GM23338 (cell line): ENCODE data around the gene USP7. TPM values are rescaled to one million over a fixed set of nuclear protein-coding genes. Genes with fewer than 3 reads are reported as not detected.

Experiments
- ATAC-seq: fragments of 200-7000 bp; cut with Tn5 transposase; 3 replicates; pipeline ENCODE4 v1.9.1; 2020
- DNase-seq: peaks from one replicate; pipeline ENCODE4 v3.0.0-alpha.2; 2015; ENCODE audit warnings: low spot score
- H2AFZ ChIP-seq: fragments of 200-600 bp; sonication (generic); 2 replicates; pipeline ENCODE4 v1.8.0; 2016; ENCODE audit warnings: antibody characterized with exemption, mild to moderate bottlenecking, moderate library complexity
- H3F3A ChIP-seq: fragments of 200-600 bp; sonication (generic); replicated peaks from 2 replicates; pipeline ENCODE4 v1.8.0; 2017; ENCODE audit warnings: antibody characterized with exemption, mixed run types, low read depth
- H3K27ac ChIP-seq: fragments of 200-600 bp; sonication (generic); 2 replicates; pipeline ENCODE4 v1.6.1; 2016; ENCODE audit warnings: low read depth
- H3K27me3 ChIP-seq: fragments of 200-600 bp; sonication (generic); 2 replicates; pipeline ENCODE4 v1.8.0; 2016; ENCODE audit warnings: mild to moderate bottlenecking, mixed run types, moderate library complexity; ENCODE audit not compliant: insufficient read depth
- H3K36me3 ChIP-seq: fragments of 200-600 bp; sonication (generic); 2 replicates; pipeline ENCODE4 v1.8.0; 2016; ENCODE audit warnings: mild to moderate bottlenecking; ENCODE audit not compliant: insufficient read depth
- H3K4me1 ChIP-seq: fragments of 200-600 bp; sonication (generic); 2 replicates; pipeline ENCODE4 v1.8.0; 2016; ENCODE audit warnings: mild to moderate bottlenecking, moderate library complexity; ENCODE audit not compliant: insufficient read depth
- H3K4me2 ChIP-seq: fragments of 200-600 bp; sonication (generic); 2 replicates; pipeline ENCODE4 v1.7.1; 2017; ENCODE audit warnings: mixed run types
- H3K4me3 ChIP-seq: fragments of 200-600 bp; sonication (generic); 2 replicates; pipeline ENCODE4 v1.6.1; 2016; ENCODE audit warnings: mixed run types
- H3K79me2 ChIP-seq: fragments of 200-600 bp; sonication (generic); replicated peaks from 2 replicates; pipeline ENCODE4 v1.8.0; 2017; ENCODE audit warnings: mild to moderate bottlenecking; ENCODE audit not compliant: insufficient read depth
- H3K9me2 ChIP-seq: fragments of 200-600 bp; sonication (generic); 2 replicates; pipeline ENCODE4 v1.8.0; 2017; ENCODE audit not compliant: insufficient read depth
- H4K20me1 ChIP-seq: fragments of 200-600 bp; sonication (generic); replicated peaks from 2 replicates; pipeline ENCODE4 v1.8.0; 2017; ENCODE audit warnings: mild to moderate bottlenecking; ENCODE audit not compliant: insufficient read depth
- H3K27ac Mint-ChIP-seq: 2 replicates; pipeline ENCODE4 v1.8.0; 2020; ENCODE audit warnings: inconsistent platforms, mild to moderate bottlenecking, moderate library complexity, mixed read lengths
- H3K27me3 Mint-ChIP-seq: 3 replicates; pipeline ENCODE4 v1.8.0; 2022; ENCODE audit warnings: low read depth, mild to moderate bottlenecking, moderate library complexity, mixed read lengths, inconsistent platforms; ENCODE audit not compliant: insufficient read depth, poor library complexity
- H3K36me3 Mint-ChIP-seq: 3 replicates; pipeline ENCODE4 v1.8.0; 2021; ENCODE audit warnings: low read depth, mild to moderate bottlenecking, inconsistent platforms, moderate library complexity, mixed read lengths
- H3K4me1 Mint-ChIP-seq: 3 replicates; pipeline ENCODE4 v1.8.0; 2020; ENCODE audit warnings: mild to moderate bottlenecking, inconsistent platforms, mixed read lengths
- H3K4me3 Mint-ChIP-seq: 3 replicates; pipeline ENCODE4 v1.8.0; 2021; ENCODE audit warnings: moderate library complexity, mild to moderate bottlenecking, inconsistent platforms, mixed read lengths
- H3K9me3 Mint-ChIP-seq: 3 replicates; pipeline ENCODE4 v1.8.0; 2020; ENCODE audit warnings: moderate library complexity, mild to moderate bottlenecking, inconsistent platforms, mixed read lengths
- CREB1 ChIP-seq: fragments of 250-450 bp; sonication (Bioruptor Pico); IDR thresholded peaks from 2 replicates; pipeline ENCODE4 v1.5.0; 2020; ENCODE audit warnings: low read depth, mild to moderate bottlenecking, moderate library complexity
- CTCF ChIP-seq, 2 experiments: fragments of 200-600 bp in 1 of 2; sonication (generic) in 1 of 2; conservative IDR thresholded peaks; 2 replicates each; pipeline versions ENCODE4 v1.5.1 to v1.6.1; 2016 to 2017; ENCODE audit warnings: antibody characterized with exemption in 2 of 2, low read depth in 2 of 2, mild to moderate bottlenecking in 2 of 2, moderate library complexity in 1 of 2
- ETS1 ChIP-seq: IDR thresholded peaks from 2 replicates; pipeline ENCODE4 v1.6.1; 2016; ENCODE audit warnings: antibody characterized with exemption
- EZH2 ChIP-seq: fragments of 200-600 bp; sonication (generic); IDR thresholded peaks from one replicate; pipeline ENCODE4 v1.8.0; 2017; ENCODE audit warnings: antibody characterized with exemption, mild to moderate bottlenecking, low read depth; ENCODE audit not compliant: unreplicated experiment
- EZH2phosphoT487 ChIP-seq: fragments of 200-600 bp; sonication (generic); IDR thresholded peaks from one replicate; pipeline ENCODE4 v1.8.1; 2018; ENCODE audit warnings: antibody characterized with exemption; ENCODE audit not compliant: unreplicated experiment
- JUNB ChIP-seq: IDR thresholded peaks from one replicate; pipeline ENCODE4 v1.6.1; 2016; ENCODE audit warnings: antibody characterized with exemption; ENCODE audit not compliant: unreplicated experiment
- NANOG ChIP-seq: IDR thresholded peaks from 2 replicates; pipeline ENCODE4 v1.6.1; 2016; ENCODE audit warnings: antibody characterized with exemption, borderline replicate concordance
- POLR2AphosphoS5 ChIP-seq: IDR thresholded peaks from 2 replicates; pipeline ENCODE4 v1.6.1; 2016; ENCODE audit warnings: antibody characterized with exemption, low read depth
- REST ChIP-seq: IDR thresholded peaks from one replicate; pipeline ENCODE4 v1.6.1; 2018; ENCODE audit warnings: antibody characterized with exemption; ENCODE audit not compliant: unreplicated experiment
- STAT1 ChIP-seq: IDR thresholded peaks from one replicate; pipeline ENCODE4 v1.6.1; 2016; ENCODE audit warnings: antibody characterized with exemption; ENCODE audit not compliant: unreplicated experiment
- ZNF114 ChIP-seq: fragments of 250-450 bp; sonication (Bioruptor Pico); IDR thresholded peaks from 2 replicates; pipeline ENCODE4 v1.5.0; 2020; ENCODE audit warnings: mild to moderate bottlenecking, moderate library complexity
- ZNF331 ChIP-seq: fragments of 250-450 bp; sonication (Bioruptor Pico); IDR thresholded peaks from 2 replicates; pipeline ENCODE4 v1.5.0; 2020; ENCODE audit warnings: low read depth, mild to moderate bottlenecking, moderate library complexity
- ZNF462 ChIP-seq: fragments of 250-450 bp; sonication (Bioruptor Pico); IDR thresholded peaks from 2 replicates; pipeline ENCODE4 v1.5.0; 2020; ENCODE audit warnings: mild to moderate bottlenecking, moderate library complexity
- polyA plus RNA-seq: library from polyadenylated mRNA; unstranded; fragments of >200 nt; fragmentation: Nextera tagmentation; extraction: Ambion mirVana; gene quantifications from 2 replicates; pipeline ENCODE4 v1.2.1, GENCODE V29; 2016
- total RNA-seq: library from RNA; depleted of rRNA; stranded (reverse); fragments of >200 nt; shearing (Covaris generic); gene quantifications from 2 replicates; pipeline ENCODE4 v1.2.3, GENCODE V29; 2014

The USP7 gene
- total and polyA plus RNA-seq, 2 experiments from 2014 or later, result 42.3 to 130 TPM

- Histone ChIP-seq H4K20me1 (peaks cover 75% of the 10 kb centered on the region), H2AFZ (no peak overlapping the region), H3K36me3 (no peaks in the 10 kb centered on the region), H3K27me3 (0 out of 2 replicates have a peak, but pooled peaks cover 4% of the 10 kb centered on the region), H3K79me2 (peaks cover 92% of the 10 kb centered on the region), H3K4me1 (peaks cover 65% of the 10 kb centered on the region), H3K9me2 (no peaks in the 10 kb centered on the region), H3F3A (peaks cover 12% of the 10 kb centered on the region), H3K4me3 (peak overlapping the region; percentile 28; the same call in 1 of the 2 replicates), H3K27ac (no peak overlapping the region), H3K4me2 (peak overlapping the region; percentile 100)
- DNase-seq (no peak), ATAC-seq (no peak)
- no peak overlapping the region for H3K27ac Mint-ChIP-seq
- peaks cover 7% of the 10 kb centered on the region; the same call in 2 of the 3 replicates for H3K36me3 Mint-ChIP-seq
- peaks cover 81% of the 10 kb centered on the region for H3K4me1 Mint-ChIP-seq
- H3K9me3 Mint-ChIP-seq, result no peaks in the 10 kb centered on the region; the same call in 2 of the 3 replicates
- no peak for TF ChIP-seq REST
- no peak for TF ChIP-seq STAT1
- no peak for TF ChIP-seq CREB1 (CRISPR knock-in tag)
- TF ChIP-seq ZNF462, result no peak
- TF ChIP-seq EZH2, result no peak
- TF ChIP-seq POLR2AphosphoS5, result no peak
- no peak for TF ChIP-seq ZNF331
- TF ChIP-seq NANOG, result no peak
- no peak for TF ChIP-seq ZNF114 (CRISPR knock-in tag)
- TF ChIP-seq JUNB, result no peak
- no peak for TF ChIP-seq CTCF (conservative IDR thresholded peaks at IDR 0.05; ENCODE audit: low read depth in 2 of 2)
- no peak for TF ChIP-seq EZH2phosphoT487
- no peak for TF ChIP-seq ETS1
- peaks cover 28% of the 10 kb centered on the region for H3K27me3 Mint-ChIP-seq
- no peak overlapping the region for H3K4me3 Mint-ChIP-seq
Observed at GRCh38 chr16:8957509-8958157, 6.1 kb downstream of the USP7 start.
